ENCODE measurements around the gene MGAT5B. TPM values are rescaled to one million over a fixed set of nuclear protein-coding genes. Genes with fewer than 3 reads are reported as not detected.

The MGAT5B gene
- total RNA-seq, 4 donors from 2014 or later = 0.19 to 0.47 TPM; not detected in 2

- WGBS, 2 donors = 15 to 20% methylated on average over 3 to 16 of the region's 16 CpGs
- intact Hi-C loops (cut with DNase I; ENCODE audit: low total_unique reads) = no loop called here
- DNase-seq (ENCODE audit: low spot score in 2 of 2) = no peak
- no peak overlapping the region for H3K4me3 ChIP-seq (ENCODE audit: low read depth, poor library complexity, severe bottlenecking)
- TF ChIP-seq, protein P1, sequence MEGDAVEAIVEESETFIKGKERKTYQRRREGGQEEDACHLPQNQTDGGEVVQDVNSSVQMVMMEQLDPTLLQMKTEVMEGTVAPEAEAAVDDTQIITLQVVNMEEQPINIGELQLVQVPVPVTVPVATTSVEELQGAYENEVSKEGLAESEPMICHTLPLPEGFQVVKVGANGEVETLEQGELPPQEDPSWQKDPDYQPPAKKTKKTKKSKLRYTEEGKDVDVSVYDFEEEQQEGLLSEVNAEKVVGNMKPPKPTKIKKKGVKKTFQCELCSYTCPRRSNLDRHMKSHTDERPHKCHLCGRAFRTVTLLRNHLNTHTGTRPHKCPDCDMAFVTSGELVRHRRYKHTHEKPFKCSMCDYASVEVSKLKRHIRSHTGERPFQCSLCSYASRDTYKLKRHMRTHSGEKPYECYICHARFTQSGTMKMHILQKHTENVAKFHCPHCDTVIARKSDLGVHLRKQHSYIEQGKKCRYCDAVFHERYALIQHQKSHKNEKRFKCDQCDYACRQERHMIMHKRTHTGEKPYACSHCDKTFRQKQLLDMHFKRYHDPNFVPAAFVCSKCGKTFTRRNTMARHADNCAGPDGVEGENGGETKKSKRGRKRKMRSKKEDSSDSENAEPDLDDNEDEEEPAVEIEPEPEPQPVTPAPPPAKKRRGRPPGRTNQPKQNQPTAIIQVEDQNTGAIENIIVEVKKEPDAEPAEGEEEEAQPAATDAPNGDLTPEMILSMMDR (IDR thresholded peaks at IDR 0.05) = no peak
- TF ChIP-seq POLR2A (IDR thresholded peaks at IDR 0.05) = no peak
Measured at GRCh38 chr17:76870377-76870714, 2.1 kb downstream of the MGAT5B start.

- 79 to 84% methylated on average over 4 of the region's 4 CpGs for WGBS, 2 donors
- no peak overlapping the region for H3K4me3 ChIP-seq (ENCODE audit: low read depth, poor library complexity, severe bottlenecking)
- no peak for TF ChIP-seq POLR2A (IDR thresholded peaks at IDR 0.05)
- TF ChIP-seq, protein P1 (IDR thresholded peaks at IDR 0.05) = no peak
- intact Hi-C loops (cut with DNase I; ENCODE audit: low total_unique reads) = no loop called here
- DNase-seq (ENCODE audit: low spot score in 2 of 2) = no peak
Measured at GRCh38 chr17:76871668-76872067, 3.5 kb downstream of the MGAT5B start.

- TF ChIP-seq, protein P1 (IDR thresholded peaks at IDR 0.05) = no peak
- TF ChIP-seq POLR2A (IDR thresholded peaks at IDR 0.05) = no peak
- WGBS, 2 donors = 47 to 59% methylated on average over 14 of the region's 14 CpGs
- no peak for DNase-seq (ENCODE audit: low spot score in 2 of 2)
- no peak overlapping the region for H3K4me3 ChIP-seq (ENCODE audit: low read depth, poor library complexity, severe bottlenecking)
- intact Hi-C loops (cut with DNase I; ENCODE audit: low total_unique reads) = no loop called here
Measured at GRCh38 chr17:76872221-76872873, 4.1 kb downstream of the MGAT5B start.

- no peak for TF ChIP-seq POLR2A (IDR thresholded peaks at IDR 0.05)
- TF ChIP-seq, protein P1 (IDR thresholded peaks at IDR 0.05) = no peak
Measured at GRCh38 chr17:76872874-76873221, 4.6 kb downstream of the MGAT5B start.

GRCh38 chr17:76873856-76874255 lies 5.7 kb downstream of the MGAT5B start:
- H3K4me3 ChIP-seq (ENCODE audit: low read depth, poor library complexity, severe bottlenecking) = no peak overlapping the region
- intact Hi-C loops (cut with DNase I; ENCODE audit: low total_unique reads) = no loop called here
- TF ChIP-seq, protein P1 (IDR thresholded peaks at IDR 0.05) = no peak
- no peak for TF ChIP-seq POLR2A (IDR thresholded peaks at IDR 0.05)
- no peak for DNase-seq (ENCODE audit: low spot score in 2 of 2)
- 69 to 73% methylated on average over 4 of the region's 4 CpGs for WGBS, 2 donors

More at GRCh38 chr17:76872874-76873221, 4.6 kb downstream of the MGAT5B start:
- intact Hi-C loops (cut with DNase I; ENCODE audit: low total_unique reads) = no loop called here
- H3K4me3 ChIP-seq (ENCODE audit: low read depth, poor library complexity, severe bottlenecking) = no peak overlapping the region
- 81 to 82% methylated on average over 9 of the region's 9 CpGs for WGBS, 2 donors
- DNase-seq (ENCODE audit: low spot score in 2 of 2) = no peak

GRCh38 chr17:76877437-76877836 lies 9.2 kb downstream of the MGAT5B start:
- no peak for DNase-seq (ENCODE audit: low spot score in 2 of 2)
- no peak for TF ChIP-seq POLR2A (IDR thresholded peaks at IDR 0.05)
- TF ChIP-seq, protein P1 (IDR thresholded peaks at IDR 0.05) = no peak
- intact Hi-C loops (cut with DNase I; ENCODE audit: low total_unique reads) = no loop called here
- H3K4me3 ChIP-seq (ENCODE audit: low read depth, poor library complexity, severe bottlenecking) = no peak overlapping the region
- WGBS, 2 donors = 75 to 81% methylated on average over 9 of the region's 9 CpGs

Data from lower leg skin (tissue), 4 donors.